ENCODE data around the gene C1orf226. TPM values are rescaled to one million over a fixed set of nuclear protein-coding genes. Genes with fewer than 3 reads are reported as not detected.

The C1orf226 gene
- total RNA-seq, 2 experiments from 2014 or later: not detected

GRCh38 chr1:162370161-162370560, 11.4 kb upstream of the C1orf226 start:
- Mint-ChIP-seq H3K27ac (no peak overlapping the region), H3K36me3 (no peaks in the 10 kb centered on the region), H3K4me1 (no peaks in the 10 kb centered on the region), H3K27me3 (no peaks in the 10 kb centered on the region), H3K9me3 (ENCODE audit: low read depth) (no peaks in the 10 kb centered on the region), H3K4me3 (no peak overlapping the region)
- CTCF ChIA-PET: no interaction called here
- ATAC-seq (no peak), DNase-seq (no peak)

GRCh38 chr1:162370721-162371120, 10.8 kb upstream of the C1orf226 start:
- CTCF ChIA-PET: no interaction called here
- Mint-ChIP-seq H3K4me3 (no peak overlapping the region), H3K27me3 (no peaks in the 10 kb centered on the region)

GRCh38 chr1:162371611-162372010, 9.9 kb upstream of the C1orf226 start:
- DNase-seq (no peak), ATAC-seq (no peak)
- Mint-ChIP-seq H3K27ac (no peak overlapping the region), H3K27me3 (no peaks in the 10 kb centered on the region), H3K36me3 (no peaks in the 10 kb centered on the region), H3K4me1 (no peaks in the 10 kb centered on the region), H3K4me3 (no peak overlapping the region), H3K9me3 (ENCODE audit: low read depth) (no peaks in the 10 kb centered on the region)
- CTCF ChIA-PET: no interaction called here

More at GRCh38 chr1:162370721-162371120, 10.8 kb upstream of the C1orf226 start:
- no peaks in the 10 kb centered on the region for H3K9me3 Mint-ChIP-seq (ENCODE audit: low read depth)
- no peak for DNase-seq
- ATAC-seq: no peak
- no peaks in the 10 kb centered on the region for H3K36me3 Mint-ChIP-seq
- H3K27ac Mint-ChIP-seq: no peak overlapping the region
- H3K4me1 Mint-ChIP-seq: no peaks in the 10 kb centered on the region

GRCh38 chr1:162372159-162373071, 9.1 kb upstream of the C1orf226 start:
- DNase-seq (no peak), ATAC-seq (no peak)
- Mint-ChIP-seq H3K9me3 (ENCODE audit: low read depth) (no peaks in the 10 kb centered on the region), H3K4me1 (no peaks in the 10 kb centered on the region), H3K36me3 (no peaks in the 10 kb centered on the region), H3K27me3 (no peaks in the 10 kb centered on the region), H3K4me3 (no peak overlapping the region), H3K27ac (no peak overlapping the region)
- CTCF ChIA-PET: no interaction called here

- H3K27me3 Mint-ChIP-seq: no peaks in the 10 kb centered on the region
- CTCF ChIA-PET: no interaction called here
- no peaks in the 10 kb centered on the region for H3K9me3 Mint-ChIP-seq (ENCODE audit: low read depth)
- no peak overlapping the region for H3K4me3 Mint-ChIP-seq
- no peaks in the 10 kb centered on the region for H3K4me1 Mint-ChIP-seq
- H3K36me3 Mint-ChIP-seq: no peaks in the 10 kb centered on the region
- H3K27ac Mint-ChIP-seq: no peak overlapping the region
- ATAC-seq (no peak), DNase-seq (no peak)
Observed at GRCh38 chr1:162373072-162373427, 8.5 kb upstream of the C1orf226 start.

GRCh38 chr1:162373541-162374260, 7.8 kb upstream of the C1orf226 start:
- H3K27ac Mint-ChIP-seq: no peak overlapping the region
- no peaks in the 10 kb centered on the region for H3K9me3 Mint-ChIP-seq (ENCODE audit: low read depth)
- no peaks in the 10 kb centered on the region for H3K27me3 Mint-ChIP-seq
- no peak for ATAC-seq
- CTCF ChIA-PET: no interaction called here
- no peak overlapping the region for H3K4me3 Mint-ChIP-seq
- H3K36me3 Mint-ChIP-seq: no peaks in the 10 kb centered on the region
- DNase-seq: no peak
- no peaks in the 10 kb centered on the region for H3K4me1 Mint-ChIP-seq

- DNase-seq (no peak), ATAC-seq (no peak)
- Mint-ChIP-seq H3K36me3 (no peaks in the 10 kb centered on the region), H3K27ac (no peak overlapping the region), H3K27me3 (no peaks in the 10 kb centered on the region), H3K4me3 (no peak overlapping the region), H3K9me3 (ENCODE audit: low read depth) (no peaks in the 10 kb centered on the region), H3K4me1 (no peaks in the 10 kb centered on the region)
- CTCF ChIA-PET: interaction anchor here (1.1 kb wide), 1 partner anchor 15 kb away, joined by 3 read pairs; no protein-coding TSS in a partner anchor
Observed at GRCh38 chr1:162374406-162374805, 7.1 kb upstream of the C1orf226 start.

GRCh38 chr1:162375463-162375862, 6.1 kb upstream of the C1orf226 start:
- H3K27ac Mint-ChIP-seq: no peak overlapping the region
- ATAC-seq (no peak), DNase-seq (no peak)
- no peaks in the 10 kb centered on the region for H3K9me3 Mint-ChIP-seq (ENCODE audit: low read depth)
- H3K27me3 Mint-ChIP-seq: no peaks in the 10 kb centered on the region
- no peaks in the 10 kb centered on the region for H3K4me1 Mint-ChIP-seq
- no peaks in the 10 kb centered on the region for H3K36me3 Mint-ChIP-seq
- CTCF ChIA-PET: interaction anchor here (1.1 kb wide), 1 partner anchor 16 kb away, joined by 3 read pairs; no protein-coding TSS in a partner anchor
- no peak overlapping the region for H3K4me3 Mint-ChIP-seq

- H3K4me1 Mint-ChIP-seq: no peaks in the 10 kb centered on the region
- H3K27me3 Mint-ChIP-seq: peaks cover 3% of the 10 kb centered on the region
- no peak within 1 kb of the TSS for H3K4me3 Mint-ChIP-seq
- H3K27ac Mint-ChIP-seq: no peak within 1 kb of the TSS
- no peak for DNase-seq
- H3K9me3 Mint-ChIP-seq (ENCODE audit: low read depth): no peaks in the 10 kb centered on the region
- H3K36me3 Mint-ChIP-seq: no peaks in the 10 kb centered on the region
- CTCF ChIA-PET: no interaction called here
- ATAC-seq: no peak
Observed at GRCh38 chr1:162376691-162377090, 4.8 kb upstream of the C1orf226 start, which contains the start of gene SPATA46. SPATA46 (minus strand) TSS chr1:162376854; CDS start chr1:162376790, 64 bp downstream.

GRCh38 chr1:162380061-162380846, 1.3 kb upstream of the C1orf226 start:
- Mint-ChIP-seq H3K4me3 (no peak overlapping the region), H3K4me1 (no peaks in the 10 kb centered on the region), H3K36me3 (no peaks in the 10 kb centered on the region), H3K27ac (no peak overlapping the region), H3K9me3 (ENCODE audit: low read depth) (no peaks in the 10 kb centered on the region), H3K27me3 (peaks cover 3% of the 10 kb centered on the region)
- ATAC-seq: no peak
- CTCF ChIA-PET: interaction anchor here (2.1 kb wide), 1 partner anchor 12 kb away, joined by 4 read pairs; no protein-coding TSS in a partner anchor
- no peak for DNase-seq

- H3K4me1 Mint-ChIP-seq: no peaks in the 10 kb centered on the region
- DNase-seq (peak; percentile 11), ATAC-seq (no peak)
- CTCF ChIA-PET: interaction anchor here (0.6 to 2.1 kb wide), 2 partner anchors 10 kb away, joined by 4 to 5 read pairs; no protein-coding TSS in a partner anchor
- no peak overlapping the region for H3K4me3 Mint-ChIP-seq
- no peak overlapping the region for H3K27ac Mint-ChIP-seq
- no peaks in the 10 kb centered on the region for H3K9me3 Mint-ChIP-seq (ENCODE audit: low read depth)
- no peaks in the 10 kb centered on the region for H3K36me3 Mint-ChIP-seq
- peaks cover 3% of the 10 kb centered on the region for H3K27me3 Mint-ChIP-seq
Observed at GRCh38 chr1:162381941-162382750, 618 bp downstream of the C1orf226 start.

GRCh38 chr1:162383091-162383490, 1.6 kb downstream of the C1orf226 start:
- DNase-seq (peak; percentile 15), ATAC-seq (no peak)
- no peaks in the 10 kb centered on the region for H3K9me3 Mint-ChIP-seq (ENCODE audit: low read depth)
- H3K27ac Mint-ChIP-seq: no peak overlapping the region
- H3K4me3 Mint-ChIP-seq: no peak overlapping the region
- H3K27me3 Mint-ChIP-seq: peaks cover 3% of the 10 kb centered on the region
- no peaks in the 10 kb centered on the region for H3K36me3 Mint-ChIP-seq
- H3K4me1 Mint-ChIP-seq: no peaks in the 10 kb centered on the region
- CTCF ChIA-PET: no interaction called here

Data from activated CD8-positive, alpha-beta memory T cell treated with anti-CD3 and anti-CD28 coated beads, Interleukin-2, amount 10 ng/mL, durations not matched to agents 7 days and 5 days (primary cell).